B cell (primary cell): ENCODE results near the gene ZRANB3.
"Not testable (repeated sequence)": the region's sequence is repeated elsewhere in the genome, so short reads cannot be mapped to it uniquely, and the experiment has no call there.

ENCODE experiments used
- EZH2 ChIP-seq: IDR thresholded peaks from 2 replicates; pipeline ENCODE4 v1.6.1; 2012; ENCODE audit warnings: borderline replicate concordance, low read depth, mild to moderate bottlenecking, moderate library complexity, low read length; ENCODE audit not compliant: insufficient read depth, poor library complexity, severe bottlenecking
- TF ChIP-seq, protein P1 (sequence below): fragments of 200-600 bp; IDR thresholded peaks from one replicate; pipeline ENCODE4 v1.8.0; 2022; ENCODE audit warnings: antibody characterized with exemption, mild to moderate bottlenecking

GRCh38 chr2:135453027-135453426 is 78.0 kb downstream of the ZRANB3 start:
- not testable (repeated sequence) for TF ChIP-seq EZH2
- TF ChIP-seq, protein P1, sequence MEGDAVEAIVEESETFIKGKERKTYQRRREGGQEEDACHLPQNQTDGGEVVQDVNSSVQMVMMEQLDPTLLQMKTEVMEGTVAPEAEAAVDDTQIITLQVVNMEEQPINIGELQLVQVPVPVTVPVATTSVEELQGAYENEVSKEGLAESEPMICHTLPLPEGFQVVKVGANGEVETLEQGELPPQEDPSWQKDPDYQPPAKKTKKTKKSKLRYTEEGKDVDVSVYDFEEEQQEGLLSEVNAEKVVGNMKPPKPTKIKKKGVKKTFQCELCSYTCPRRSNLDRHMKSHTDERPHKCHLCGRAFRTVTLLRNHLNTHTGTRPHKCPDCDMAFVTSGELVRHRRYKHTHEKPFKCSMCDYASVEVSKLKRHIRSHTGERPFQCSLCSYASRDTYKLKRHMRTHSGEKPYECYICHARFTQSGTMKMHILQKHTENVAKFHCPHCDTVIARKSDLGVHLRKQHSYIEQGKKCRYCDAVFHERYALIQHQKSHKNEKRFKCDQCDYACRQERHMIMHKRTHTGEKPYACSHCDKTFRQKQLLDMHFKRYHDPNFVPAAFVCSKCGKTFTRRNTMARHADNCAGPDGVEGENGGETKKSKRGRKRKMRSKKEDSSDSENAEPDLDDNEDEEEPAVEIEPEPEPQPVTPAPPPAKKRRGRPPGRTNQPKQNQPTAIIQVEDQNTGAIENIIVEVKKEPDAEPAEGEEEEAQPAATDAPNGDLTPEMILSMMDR: not testable (repeated sequence)
